GM23338 (cell line): ENCODE results near the gene DENND4A.

ENCODE experiments used
- CREB1 ChIP-seq: fragments of 250-450 bp; sonication (Bioruptor Pico); IDR thresholded peaks from 2 replicates; pipeline ENCODE4 v1.5.0; 2020; ENCODE audit warnings: low read depth, mild to moderate bottlenecking, moderate library complexity
- EZH2 ChIP-seq: fragments of 200-600 bp; sonication (generic); IDR thresholded peaks from one replicate; pipeline ENCODE4 v1.8.0; 2017; ENCODE audit warnings: antibody characterized with exemption, mild to moderate bottlenecking, low read depth; ENCODE audit not compliant: unreplicated experiment
- EZH2phosphoT487 ChIP-seq: fragments of 200-600 bp; sonication (generic); IDR thresholded peaks from one replicate; pipeline ENCODE4 v1.8.1; 2018; ENCODE audit warnings: antibody characterized with exemption; ENCODE audit not compliant: unreplicated experiment
- JUNB ChIP-seq: IDR thresholded peaks from one replicate; pipeline ENCODE4 v1.6.1; 2016; ENCODE audit warnings: antibody characterized with exemption; ENCODE audit not compliant: unreplicated experiment
- POLR2AphosphoS5 ChIP-seq: IDR thresholded peaks from 2 replicates; pipeline ENCODE4 v1.6.1; 2016; ENCODE audit warnings: antibody characterized with exemption, low read depth
- REST ChIP-seq: IDR thresholded peaks from one replicate; pipeline ENCODE4 v1.6.1; 2018; ENCODE audit warnings: antibody characterized with exemption; ENCODE audit not compliant: unreplicated experiment
- STAT1 ChIP-seq: IDR thresholded peaks from one replicate; pipeline ENCODE4 v1.6.1; 2016; ENCODE audit warnings: antibody characterized with exemption; ENCODE audit not compliant: unreplicated experiment
- ZNF114 ChIP-seq: fragments of 250-450 bp; sonication (Bioruptor Pico); IDR thresholded peaks from 2 replicates; pipeline ENCODE4 v1.5.0; 2020; ENCODE audit warnings: mild to moderate bottlenecking, moderate library complexity
- ZNF462 ChIP-seq: fragments of 250-450 bp; sonication (Bioruptor Pico); IDR thresholded peaks from 2 replicates; pipeline ENCODE4 v1.5.0; 2020; ENCODE audit warnings: mild to moderate bottlenecking, moderate library complexity
- TF ChIP-seq, protein P1 (sequence below), 2 experiments: fragments of 200-600 bp in 1 of 2; sonication (generic) in 1 of 2; conservative IDR thresholded peaks; 2 replicates each; pipeline versions ENCODE4 v1.5.1 to v1.6.1; 2016 to 2017; ENCODE audit warnings: antibody characterized with exemption in 2 of 2, low read depth in 2 of 2, mild to moderate bottlenecking in 2 of 2, moderate library complexity in 1 of 2

- TF ChIP-seq EZH2phosphoT487 = no peak
- no peak for TF ChIP-seq STAT1
- TF ChIP-seq, protein P1, sequence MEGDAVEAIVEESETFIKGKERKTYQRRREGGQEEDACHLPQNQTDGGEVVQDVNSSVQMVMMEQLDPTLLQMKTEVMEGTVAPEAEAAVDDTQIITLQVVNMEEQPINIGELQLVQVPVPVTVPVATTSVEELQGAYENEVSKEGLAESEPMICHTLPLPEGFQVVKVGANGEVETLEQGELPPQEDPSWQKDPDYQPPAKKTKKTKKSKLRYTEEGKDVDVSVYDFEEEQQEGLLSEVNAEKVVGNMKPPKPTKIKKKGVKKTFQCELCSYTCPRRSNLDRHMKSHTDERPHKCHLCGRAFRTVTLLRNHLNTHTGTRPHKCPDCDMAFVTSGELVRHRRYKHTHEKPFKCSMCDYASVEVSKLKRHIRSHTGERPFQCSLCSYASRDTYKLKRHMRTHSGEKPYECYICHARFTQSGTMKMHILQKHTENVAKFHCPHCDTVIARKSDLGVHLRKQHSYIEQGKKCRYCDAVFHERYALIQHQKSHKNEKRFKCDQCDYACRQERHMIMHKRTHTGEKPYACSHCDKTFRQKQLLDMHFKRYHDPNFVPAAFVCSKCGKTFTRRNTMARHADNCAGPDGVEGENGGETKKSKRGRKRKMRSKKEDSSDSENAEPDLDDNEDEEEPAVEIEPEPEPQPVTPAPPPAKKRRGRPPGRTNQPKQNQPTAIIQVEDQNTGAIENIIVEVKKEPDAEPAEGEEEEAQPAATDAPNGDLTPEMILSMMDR (conservative IDR thresholded peaks at IDR 0.05; ENCODE audit: low read depth in 2 of 2) = no peak
- TF ChIP-seq JUNB = no peak
- no peak for TF ChIP-seq ZNF114 (CRISPR knock-in tag)
- no peak for TF ChIP-seq REST
- no peak for TF ChIP-seq EZH2
- no peak for TF ChIP-seq POLR2AphosphoS5
- no peak for TF ChIP-seq ZNF462 (CRISPR knock-in tag)
- TF ChIP-seq CREB1 = no peak
Observed at GRCh38 chr15:65651042-65651322, 141.1 kb downstream of the DENND4A start.
